ENCODE results near the gene SEMA3C.
"Not testable (repeated sequence)": the region's sequence is repeated elsewhere in the genome, so short reads cannot be mapped to it uniquely, and the experiment has no call there.

Gene SEMA3C

GRCh38 chr7:80918909-80919721 lies at the start of gene SEMA3C:
SEMA3C (minus strand) TSS chr7:80919051; CDS start chr7:80916781, 2,270 bp downstream.
- DNase-seq, result peak; percentile 74

- DNase-seq, result no peak
Measured at GRCh38 chr7:80968606-80969005, 49.8 kb upstream of the SEMA3C start.

DNA sequence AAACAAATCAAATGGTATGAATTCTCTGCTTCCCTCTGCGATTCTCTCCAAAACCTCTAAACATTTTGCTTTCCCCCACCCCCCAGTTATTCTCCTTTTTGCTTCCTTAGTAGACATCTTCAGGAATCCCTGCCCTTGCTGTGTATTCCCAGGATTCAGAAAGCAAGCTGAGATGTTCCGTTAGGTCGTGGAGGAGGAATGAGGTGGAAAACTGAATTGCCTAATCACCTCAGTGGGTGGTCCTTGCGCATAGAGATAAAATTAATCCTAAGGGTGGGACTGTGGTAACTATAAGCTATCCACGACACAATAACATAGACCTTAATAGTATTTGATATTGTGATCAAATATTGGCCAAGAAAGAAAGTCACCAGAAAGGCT lies 49.1 kb upstream of the SEMA3C start:
- no peak for DNase-seq

DNA sequence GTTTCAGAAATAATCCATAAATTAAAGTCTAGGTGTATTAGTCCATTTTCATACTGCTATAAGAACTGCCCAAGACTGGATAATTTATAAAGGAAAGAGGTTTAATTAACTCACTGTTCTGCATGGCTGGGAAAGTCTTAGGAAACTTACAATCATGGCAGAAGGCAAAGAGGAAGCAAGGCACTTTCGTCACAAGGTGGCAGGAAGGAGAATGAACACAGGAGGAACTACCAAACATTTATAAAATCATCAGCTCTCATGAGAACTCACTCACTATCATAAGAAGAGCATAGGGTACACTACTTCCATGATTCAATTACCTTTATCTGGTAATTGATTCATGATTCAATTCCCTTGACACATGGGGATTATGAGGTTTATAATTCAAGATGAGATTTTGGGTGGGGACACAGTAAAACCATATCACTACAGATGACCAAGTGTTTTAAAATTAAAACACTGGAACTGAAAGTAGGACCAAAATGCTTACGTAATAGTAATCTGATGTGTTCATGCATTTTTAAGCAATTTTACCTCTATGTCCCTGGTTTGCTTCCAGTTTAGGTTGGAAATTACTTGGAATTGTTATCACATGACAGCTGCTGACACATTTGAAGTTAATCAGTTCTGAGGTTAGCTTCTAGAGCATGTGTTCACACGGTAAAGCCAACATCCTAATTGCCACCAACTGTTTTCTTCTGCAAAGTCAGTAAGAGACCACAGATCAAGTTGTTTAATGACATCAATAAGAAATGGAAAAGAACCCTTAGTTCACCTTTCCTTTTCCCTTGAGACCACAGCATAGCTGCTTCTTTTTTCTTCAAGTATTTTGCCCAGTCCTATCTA lies 48.4 kb upstream of the SEMA3C start:
- peak; percentile 41 for DNase-seq

DNA sequence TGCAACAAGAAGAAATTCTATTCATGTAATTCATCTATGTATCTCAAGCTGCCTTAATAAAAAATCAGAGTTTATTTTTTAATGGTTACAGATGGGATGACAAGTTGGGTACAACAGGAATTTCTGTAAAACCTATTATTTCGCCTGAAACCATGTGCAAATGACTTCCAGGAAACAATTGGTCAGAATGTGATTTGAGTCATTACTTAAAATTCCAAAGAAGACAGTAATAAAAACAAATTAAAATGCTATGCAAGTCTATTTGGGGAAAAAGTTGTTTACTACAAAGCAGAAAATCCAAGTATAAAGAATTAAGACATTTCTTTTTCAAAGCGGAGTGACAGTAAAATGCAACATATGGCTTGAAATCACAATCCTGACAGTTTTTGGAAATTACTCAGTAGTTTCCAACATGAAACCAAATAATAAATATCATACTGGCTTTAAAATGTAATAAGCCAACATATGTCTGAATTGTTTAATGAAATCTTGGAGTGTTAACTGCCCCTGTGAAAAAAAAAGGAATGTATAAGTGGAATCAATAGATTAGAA lies 41.5 kb upstream of the SEMA3C start:
- no peak for DNase-seq

DNA sequence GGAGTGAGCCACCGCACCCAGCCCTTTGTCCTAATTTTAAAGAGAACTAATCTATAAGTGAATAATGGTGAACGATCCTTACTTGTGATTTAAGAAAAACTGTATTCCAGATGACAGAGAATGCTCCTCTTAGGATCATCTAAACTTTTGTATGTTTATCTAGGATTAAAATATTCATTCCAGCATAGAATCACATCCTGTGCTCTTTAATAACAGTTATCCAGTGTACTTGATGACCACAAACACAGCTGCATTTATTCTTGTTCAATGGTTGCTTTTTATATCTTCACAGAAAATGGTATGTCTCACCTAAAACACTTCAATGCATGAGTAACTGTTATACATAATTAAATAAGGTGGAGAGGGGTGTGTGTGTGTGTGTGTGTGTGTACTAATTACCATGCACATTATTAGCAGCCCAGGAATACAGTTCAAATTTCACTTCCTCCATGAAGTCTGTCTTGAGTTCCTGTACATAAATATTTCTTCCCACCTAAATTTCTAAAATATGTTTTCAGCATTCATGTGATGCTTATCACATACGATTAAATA lies 38.5 kb upstream of the SEMA3C start:
- DNase-seq, result no peak

GRCh38 chr7:80954191-80954590 lies 35.3 kb upstream of the SEMA3C start:
- no peak for DNase-seq

DNA sequence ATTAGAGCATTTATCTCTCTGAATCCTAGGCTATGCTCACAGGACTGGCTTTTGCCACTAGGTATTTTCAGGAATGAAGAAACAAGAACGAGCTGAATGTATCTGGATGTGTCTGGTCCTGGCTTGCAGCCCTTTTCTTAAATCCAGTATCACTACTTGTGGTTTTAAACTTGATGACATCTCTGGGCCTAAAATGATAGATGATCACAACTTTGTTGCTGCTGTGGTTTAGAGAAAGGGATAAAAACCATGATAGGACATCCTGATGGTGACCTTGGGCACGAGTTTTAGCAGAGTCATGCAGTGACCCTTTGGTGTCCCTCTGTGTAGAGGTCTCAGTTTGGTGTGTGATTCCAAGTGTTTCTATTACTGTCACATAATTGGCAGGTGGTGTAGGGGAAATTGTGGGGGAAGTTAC lies 31.7 kb upstream of the SEMA3C start:
- no peak for DNase-seq

GRCh38 chr7:80949449-80949848 lies 30.6 kb upstream of the SEMA3C start:
- no peak for DNase-seq

- DNase-seq, result no peak
Measured at GRCh38 chr7:80946858-80947257, 28.0 kb upstream of the SEMA3C start.

DNA sequence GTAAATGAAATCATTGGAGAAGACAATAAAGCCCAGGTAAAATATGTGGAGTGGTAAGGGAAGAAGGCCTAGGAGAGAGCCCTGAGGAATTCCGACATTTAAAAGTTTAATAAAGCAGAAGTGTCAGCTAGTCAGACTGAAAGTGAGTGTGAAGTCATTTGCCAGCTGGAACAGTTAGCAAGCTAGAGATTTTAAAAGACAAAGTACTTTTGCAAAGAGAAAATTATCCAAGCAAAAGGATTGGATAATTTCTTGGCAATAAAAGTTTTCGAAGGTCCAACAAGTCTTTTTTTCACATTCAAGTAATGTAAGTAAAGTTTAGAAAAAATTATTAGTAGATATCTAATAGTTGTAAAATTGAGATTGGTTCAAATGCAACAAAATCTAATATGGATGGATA lies 27.1 kb upstream of the SEMA3C start:
- no peak for DNase-seq

DNA sequence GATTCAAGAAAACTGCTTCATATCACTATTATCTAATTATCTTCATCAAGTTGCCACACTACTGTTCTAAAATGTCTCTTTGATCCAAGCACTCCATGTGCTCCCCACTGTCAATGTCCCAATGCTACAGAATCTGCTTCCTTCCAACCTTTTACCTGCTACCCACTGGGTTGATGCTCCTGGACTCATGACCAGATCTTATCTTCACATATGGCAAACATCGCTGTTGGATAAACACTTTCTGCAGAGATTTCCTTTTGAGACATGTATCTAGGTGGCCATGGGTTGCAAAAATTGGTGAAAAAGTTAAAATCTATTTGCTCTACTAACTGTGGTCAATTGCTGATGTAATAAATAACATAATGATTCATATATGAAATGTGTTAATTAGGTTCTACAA lies 24.5 kb upstream of the SEMA3C start:
- no peak for DNase-seq

GRCh38 chr7:80942261-80943041 lies 23.6 kb upstream of the SEMA3C start:
- DNase-seq, result peak; percentile 85

DNA sequence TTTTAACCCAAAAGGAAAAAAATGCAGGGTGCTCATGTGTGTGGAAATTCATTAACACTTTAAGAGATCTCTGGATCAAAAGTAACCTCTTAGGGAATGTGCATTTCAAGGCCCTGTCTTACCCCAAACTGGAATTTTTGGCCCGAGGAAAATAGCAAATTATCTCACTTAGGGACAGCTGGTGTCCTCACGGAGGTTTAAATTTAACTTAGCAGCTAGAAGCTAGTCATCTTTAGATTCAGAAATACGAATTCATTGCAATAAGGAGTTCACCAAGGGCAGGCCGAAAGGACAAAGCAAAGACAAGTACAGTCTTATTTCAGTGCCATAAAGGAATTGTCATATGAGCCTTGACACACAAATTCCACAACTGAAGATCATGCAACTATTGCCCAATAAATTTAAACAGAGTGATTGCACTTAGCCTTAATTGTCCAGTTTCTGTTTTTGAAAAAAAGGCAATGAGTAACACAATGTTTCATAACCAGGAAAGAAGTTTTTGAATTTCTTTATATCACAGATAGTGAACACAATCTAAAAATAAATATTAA lies 22.4 kb upstream of the SEMA3C start:
- DNase-seq, result no peak

DNA sequence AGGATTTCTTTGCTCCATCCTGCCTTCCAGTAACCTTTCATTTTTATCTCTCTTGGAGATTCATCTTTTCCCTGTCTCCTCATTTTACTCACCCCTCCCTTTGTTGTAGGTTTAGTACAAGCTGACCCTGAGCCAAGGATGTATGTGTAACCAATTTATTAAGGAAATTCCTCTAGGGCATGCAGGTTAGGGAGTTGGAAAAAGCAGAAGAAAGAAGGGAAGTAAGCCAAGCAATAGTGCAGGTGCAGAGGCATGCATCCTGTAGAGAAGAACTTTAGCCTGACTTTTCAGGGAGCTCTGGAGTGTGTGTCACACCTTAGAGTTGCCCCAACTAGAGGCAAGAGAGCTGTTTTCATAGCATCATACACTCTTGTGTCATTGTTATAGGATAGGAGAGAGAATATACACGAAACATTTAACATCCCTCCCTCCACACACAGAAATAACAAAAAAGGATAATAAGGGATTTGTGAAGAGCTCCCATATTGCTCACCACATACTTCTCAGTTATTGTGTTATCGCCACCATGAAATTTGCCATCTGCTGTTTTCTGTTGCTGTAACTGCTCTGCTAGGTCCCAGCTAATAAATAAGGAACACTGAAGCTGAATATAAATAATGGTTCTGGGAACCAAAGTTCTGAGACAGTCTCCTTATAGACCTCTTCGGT lies 21.8 kb upstream of the SEMA3C start:
- peak; percentile 49 for DNase-seq

DNA sequence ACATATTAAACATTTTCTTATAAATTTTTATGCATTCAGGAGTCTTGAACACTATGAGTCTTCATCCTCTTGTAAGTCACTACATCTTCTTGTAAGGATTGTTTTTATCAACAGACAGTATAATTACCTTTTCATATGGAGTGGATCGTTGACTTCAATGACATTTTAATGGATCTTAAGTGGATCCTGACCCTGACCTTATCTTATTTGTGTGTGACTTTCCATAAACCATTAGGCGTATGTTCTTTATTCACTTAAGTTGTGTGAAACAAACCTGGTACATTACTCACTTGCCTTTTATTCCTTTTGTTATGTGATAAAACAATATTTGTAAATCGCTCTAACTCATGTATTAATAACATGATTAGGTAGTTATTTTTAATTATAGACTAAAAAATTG lies 18.5 kb upstream of the SEMA3C start:
- DNase-seq, result no peak

DNA sequence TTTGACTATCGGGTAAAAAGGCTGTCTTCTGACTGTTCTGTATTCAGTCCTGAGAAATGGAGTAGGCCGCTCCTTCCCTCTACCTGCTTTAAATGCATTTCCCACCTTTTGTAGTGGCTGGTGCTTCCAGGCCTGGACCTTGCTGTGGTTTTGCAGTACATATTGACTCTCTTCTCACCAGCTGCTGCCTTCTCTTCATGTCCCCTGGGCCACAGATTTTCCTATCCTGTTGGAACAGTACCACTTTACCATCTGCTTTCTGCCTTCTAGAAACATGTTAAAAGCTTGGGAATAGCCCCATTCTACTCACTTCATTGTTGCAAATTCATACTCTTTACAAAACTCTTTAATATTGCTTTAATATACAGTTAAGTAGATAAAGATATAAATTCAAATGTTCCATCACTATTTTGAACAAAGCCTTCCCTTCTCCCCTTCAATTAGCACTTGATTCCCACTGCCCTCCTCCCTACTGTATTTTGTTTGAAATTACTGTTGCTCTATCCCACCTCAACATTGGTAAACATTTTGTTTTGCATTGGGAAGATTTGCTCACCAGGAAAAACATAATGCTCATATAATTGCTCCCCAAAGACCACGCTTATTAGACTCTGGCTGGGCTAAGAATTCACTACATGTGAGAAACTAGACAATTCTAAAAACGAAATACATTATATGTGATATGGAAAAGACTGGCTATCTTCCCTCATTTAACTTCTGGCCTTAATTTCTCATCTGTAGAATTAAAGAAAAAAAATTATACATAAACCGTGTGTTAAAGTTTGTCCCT lies 17.3 kb upstream of the SEMA3C start:
- peak; percentile 95 for DNase-seq

GRCh38 chr7:80934321-80934720 lies 15.5 kb upstream of the SEMA3C start:
- DNase-seq, result peak; percentile 30

DNA sequence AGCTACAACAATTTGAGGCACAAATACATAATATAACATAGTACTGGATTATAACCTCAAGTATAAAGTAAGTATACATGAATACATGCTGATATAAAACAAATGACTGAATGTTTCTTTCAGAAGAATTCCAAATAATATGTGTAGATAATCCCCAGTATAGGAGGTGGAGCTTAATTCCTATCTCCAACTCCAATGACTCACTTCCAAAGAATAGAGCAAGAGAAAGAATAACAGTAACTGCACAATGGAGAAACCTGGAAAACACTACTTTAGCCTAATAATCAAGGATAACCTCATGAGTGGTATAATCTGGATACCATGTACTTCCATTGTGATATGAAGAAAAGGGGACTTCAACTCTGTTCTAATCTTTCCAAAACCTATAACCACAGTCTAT lies 13.7 kb upstream of the SEMA3C start:
- no peak for DNase-seq

- no peak for DNase-seq
Measured at GRCh38 chr7:80929619-80930018, 10.8 kb upstream of the SEMA3C start.

DNA sequence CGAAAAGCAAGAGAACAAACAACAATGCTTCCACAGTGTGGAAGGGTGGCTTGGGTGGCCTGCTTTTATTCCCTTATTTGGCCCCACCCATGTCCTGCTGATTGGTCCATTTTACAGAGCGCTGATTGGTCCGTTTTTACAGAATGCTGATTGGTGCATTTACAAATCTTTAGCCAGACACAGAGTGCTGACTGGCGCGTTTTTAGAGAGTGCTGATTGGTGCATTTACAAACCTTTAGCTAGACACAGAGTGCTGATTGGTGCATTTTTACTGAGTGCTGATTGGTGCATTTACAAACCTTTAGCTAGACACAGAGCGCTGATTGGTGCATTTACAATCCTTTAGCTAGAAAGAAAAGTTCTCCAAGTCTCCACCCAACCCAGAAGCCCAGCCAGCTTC lies 8.1 kb upstream of the SEMA3C start:
- not testable (repeated sequence) for DNase-seq

Measured in NCI-H2171 treated with DMSO at 0.1 percent for 48 hours (cell line).